Amniotic epithelial cell (primary cell): ENCODE measurements around the gene NPM1.
"Not testable (repeated sequence)": the region's sequence is repeated elsewhere in the genome, so short reads cannot be mapped to it uniquely, and the experiment has no call there.

Source experiments
- DNase-seq: peaks from one replicate; pipeline ENCODE4 v3.0.0-alpha.2; 2010; ENCODE audit warnings: low read depth

Gene NPM1, protein sequence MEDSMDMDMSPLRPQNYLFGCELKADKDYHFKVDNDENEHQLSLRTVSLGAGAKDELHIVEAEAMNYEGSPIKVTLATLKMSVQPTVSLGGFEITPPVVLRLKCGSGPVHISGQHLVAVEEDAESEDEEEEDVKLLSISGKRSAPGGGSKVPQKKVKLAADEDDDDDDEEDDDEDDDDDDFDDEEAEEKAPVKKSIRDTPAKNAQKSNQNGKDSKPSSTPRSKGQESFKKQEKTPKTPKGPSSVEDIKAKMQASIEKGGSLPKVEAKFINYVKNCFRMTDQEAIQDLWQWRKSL

DNA sequence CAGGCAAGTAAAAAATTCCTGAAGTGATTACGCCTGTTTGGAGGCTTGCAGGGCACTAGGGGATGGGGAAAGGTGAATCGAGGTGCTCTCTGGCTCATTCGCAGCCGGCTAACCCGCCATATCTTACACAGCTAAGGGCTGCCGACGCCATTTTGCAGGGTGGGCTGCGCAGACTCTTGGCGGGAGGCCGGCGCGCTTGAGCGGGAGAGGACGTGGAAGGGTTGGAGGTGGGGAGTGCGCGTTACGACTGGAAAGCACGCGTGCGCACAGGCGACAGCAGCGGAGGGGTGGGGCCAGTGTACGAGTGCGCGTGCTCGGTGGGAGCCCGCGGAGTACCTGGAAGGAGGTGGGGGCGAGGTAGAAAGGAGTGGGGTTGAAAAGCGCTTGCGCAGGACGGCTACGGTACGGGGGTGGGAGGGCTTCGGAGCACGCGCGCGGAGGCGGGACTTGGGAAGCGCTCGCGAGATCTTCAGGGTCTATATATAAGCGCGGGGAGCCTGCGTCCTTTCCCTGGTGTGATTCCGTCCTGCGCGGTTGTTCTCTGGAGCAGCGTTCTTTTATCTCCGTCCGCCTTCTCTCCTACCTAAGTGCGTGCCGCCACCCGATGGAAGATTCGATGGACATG, at the start of gene NPM1:
TSS of gene NPM1 (plus strand) at position 505 of the 625 bp plus-strand sequence. CDS start at position 605, 100 bp downstream.
- DNase-seq: peak; percentile 98

- DNase-seq: no peak
These were observed 47.6 kb upstream of the NPM1 start for GRCh38 chr5:171340042-171340441.

DNA sequence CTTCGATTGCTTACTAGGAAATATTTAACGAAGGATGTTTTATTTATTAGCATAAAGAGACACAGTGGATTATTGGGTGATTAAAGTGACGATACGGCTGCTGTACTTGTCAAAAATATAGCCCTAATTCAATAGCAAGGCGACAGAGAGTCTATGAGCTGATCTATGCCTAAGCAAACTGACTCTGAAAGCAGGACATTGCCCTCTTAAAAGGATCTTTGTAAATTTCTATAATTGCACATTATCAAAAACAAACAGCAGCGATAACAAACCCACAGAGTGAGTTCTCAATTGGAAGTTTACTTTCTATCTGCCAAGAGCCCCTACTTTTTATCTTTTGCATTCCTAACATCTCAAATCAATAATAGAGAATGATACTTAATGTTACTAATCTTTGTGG, 47.2 kb upstream of the NPM1 start:
- DNase-seq: no peak

DNA sequence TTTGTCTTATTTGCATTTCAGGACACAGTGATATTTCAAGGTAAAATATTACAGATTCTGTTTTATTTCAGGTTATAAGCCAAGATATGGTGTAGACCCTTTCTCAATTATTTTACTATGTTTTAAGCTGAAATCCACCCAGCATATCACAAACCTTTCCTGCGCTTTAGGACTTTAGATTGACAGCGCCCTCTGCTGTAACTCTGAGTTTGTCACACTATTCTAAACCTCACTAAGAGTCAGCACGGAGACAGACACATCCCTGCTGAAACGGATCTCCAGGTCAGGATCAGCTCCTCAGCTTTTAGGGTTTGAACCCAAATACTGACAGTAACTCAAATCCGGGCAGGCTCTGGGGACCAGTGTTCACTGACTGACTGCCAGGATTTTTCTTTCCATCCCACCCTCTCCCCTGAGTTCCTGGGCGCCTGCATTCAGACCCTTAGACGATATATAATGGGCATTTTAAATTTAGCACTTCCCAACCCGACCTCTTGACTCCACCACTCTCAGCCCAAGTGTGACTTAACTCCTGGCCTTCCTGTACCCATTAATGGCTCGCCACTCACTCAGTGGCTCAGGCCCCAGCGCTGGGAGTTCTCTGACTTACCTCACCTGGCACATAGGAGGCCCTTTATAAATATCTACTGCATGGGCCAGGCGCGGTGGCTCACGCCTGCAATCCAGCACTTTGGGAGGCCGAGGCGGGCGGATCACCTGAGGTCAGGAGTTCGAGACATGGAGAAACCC, 45.1 kb upstream of the NPM1 start:
- peak; percentile 63 for DNase-seq

DNA sequence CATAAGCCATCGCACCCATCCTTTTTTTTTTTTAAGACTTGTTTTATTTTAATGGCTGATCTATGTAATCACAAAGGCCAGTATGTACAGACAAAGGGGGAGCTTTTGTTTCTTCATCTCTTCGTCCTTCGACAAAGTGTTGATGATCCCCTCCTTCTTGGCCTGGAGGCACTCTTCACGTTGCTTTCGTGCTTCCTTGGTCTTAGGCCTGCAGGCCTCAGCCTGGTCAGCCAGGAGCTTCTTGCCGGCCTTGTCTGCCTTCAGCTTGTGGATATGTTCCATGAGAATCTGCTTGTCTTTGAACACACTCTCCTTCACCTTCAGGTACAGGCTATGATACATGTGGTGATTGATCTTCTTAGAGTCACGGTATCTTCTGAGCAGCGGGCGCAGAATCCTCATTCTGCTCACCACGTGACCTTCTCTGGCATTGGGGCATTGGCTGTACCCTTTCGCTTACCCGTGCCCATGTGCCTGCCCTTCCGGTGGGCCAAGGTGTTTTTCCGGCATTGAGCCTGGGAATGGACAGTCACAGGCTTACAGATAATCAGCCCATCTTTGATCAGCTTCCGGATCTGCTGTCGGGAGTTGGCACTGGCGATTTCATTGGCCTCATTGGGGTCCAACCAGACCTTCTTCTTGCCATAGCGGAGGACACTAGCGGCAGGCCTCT, 42.6 kb upstream of the NPM1 start:
- DNase-seq: no peak

DNA sequence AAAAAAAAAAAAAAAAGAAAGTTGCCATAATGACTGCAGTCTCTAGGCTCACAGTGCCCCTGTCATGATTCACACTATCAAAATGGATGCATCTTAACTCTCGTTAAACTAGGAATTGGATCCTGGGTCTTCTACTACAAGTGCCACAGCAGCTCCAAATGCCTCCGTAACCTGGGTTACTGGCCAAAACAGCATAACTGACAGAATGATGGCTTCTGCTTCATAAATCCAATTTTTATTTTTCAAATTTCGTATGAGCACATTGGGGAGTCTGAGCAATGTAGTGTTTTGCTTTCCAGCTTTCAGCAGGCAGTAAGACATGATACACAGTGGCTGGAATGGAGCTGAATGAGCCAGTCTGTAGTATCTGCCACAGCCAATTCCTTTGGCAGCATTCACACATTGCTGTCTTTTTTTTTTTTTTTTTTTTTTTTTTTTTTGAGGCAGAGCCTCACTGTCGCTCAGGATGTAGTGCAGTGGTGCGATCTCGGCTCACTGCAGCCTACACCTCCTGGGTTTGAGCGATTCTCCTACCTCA, 36.0 kb upstream of the NPM1 start:
- no peak for DNase-seq

DNA sequence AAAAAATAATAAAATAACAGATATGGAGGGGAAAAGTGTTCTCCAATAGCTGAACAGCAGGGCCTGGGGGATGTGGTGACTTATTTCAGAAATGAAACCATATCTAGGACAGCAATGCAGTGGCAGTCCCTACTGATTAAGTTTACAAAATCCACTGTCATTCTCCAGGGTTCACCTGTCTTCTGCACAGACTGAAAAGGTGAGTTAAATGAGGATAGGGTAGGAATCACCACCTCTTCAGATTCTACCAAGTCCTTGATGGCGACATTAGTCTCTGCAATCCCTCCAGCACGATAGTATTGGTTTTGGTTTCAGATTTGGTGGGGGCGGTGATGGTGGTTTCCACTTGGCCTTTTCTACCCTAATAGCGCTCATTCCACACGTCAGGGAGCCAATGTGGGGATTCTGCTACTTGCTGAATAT, 32.3 kb upstream of the NPM1 start:
- DNase-seq: no peak

GRCh38 chr5:171357843-171358242, 29.8 kb upstream of the NPM1 start:
- DNase-seq: no peak

GRCh38 chr5:171361151-171361550, 26.5 kb upstream of the NPM1 start:
- DNase-seq: peak; percentile 62

DNA sequence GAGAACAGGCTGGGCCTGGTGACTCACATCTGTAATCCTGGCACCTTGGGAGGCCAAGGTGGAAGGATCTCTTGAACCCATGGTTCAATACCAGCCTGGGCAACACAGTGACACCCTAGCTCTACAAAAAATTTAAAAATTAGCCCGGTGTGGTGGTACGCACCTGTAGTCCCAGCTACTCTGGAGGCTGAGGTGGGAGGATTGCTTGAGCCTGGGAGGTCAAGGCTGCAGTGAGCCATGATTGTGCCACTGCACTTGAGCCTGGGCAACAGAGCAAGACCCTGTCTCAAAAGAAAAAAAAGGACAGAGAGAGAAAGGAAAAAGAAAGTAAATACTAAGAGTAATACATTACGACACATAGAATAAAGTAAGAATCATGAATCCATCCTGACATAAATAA, 24.4 kb upstream of the NPM1 start:
- DNase-seq: not testable (repeated sequence)

GRCh38 chr5:171363846-171364245, 23.8 kb upstream of the NPM1 start:
- DNase-seq: peak; percentile 8

DNA sequence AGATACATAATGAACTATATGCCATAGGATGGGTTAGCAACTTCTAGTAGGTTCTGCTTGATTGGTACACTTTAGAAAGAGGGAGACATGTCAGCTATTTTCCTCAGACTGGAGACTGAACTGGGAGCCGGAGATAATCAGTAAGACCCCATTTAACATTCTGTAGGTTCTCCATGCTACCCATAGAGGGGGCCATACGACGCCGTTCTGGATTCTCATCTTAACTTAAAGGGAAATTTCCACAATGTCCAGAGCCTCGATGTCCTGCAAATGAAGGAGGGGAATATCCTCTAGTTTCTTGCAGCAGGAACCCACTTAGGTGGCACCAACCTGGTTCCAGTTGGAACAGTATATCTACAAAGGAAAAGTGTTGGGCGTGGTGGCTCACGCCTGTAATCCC, 22.3 kb upstream of the NPM1 start:
- peak; percentile 29 for DNase-seq

DNA sequence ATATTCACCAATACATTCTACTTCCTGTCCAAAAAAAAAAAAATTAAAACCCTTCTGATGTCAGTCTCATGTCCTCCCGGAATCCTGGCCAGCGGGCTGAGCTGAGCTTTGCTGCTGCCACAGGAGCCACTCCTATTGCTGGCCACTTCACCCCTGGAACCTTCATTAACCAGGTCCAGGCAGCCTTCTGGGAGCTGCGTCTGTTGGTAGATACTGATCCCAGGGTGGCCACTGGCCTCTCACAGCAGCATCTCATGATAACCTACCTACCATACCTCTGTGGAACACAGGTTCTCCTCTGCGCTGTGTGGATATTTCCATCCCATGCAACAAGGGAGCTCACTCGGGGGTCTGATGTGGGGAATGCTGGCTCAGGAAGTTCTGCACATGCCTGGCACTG, 21.0 kb upstream of the NPM1 start:
- no peak for DNase-seq

DNA sequence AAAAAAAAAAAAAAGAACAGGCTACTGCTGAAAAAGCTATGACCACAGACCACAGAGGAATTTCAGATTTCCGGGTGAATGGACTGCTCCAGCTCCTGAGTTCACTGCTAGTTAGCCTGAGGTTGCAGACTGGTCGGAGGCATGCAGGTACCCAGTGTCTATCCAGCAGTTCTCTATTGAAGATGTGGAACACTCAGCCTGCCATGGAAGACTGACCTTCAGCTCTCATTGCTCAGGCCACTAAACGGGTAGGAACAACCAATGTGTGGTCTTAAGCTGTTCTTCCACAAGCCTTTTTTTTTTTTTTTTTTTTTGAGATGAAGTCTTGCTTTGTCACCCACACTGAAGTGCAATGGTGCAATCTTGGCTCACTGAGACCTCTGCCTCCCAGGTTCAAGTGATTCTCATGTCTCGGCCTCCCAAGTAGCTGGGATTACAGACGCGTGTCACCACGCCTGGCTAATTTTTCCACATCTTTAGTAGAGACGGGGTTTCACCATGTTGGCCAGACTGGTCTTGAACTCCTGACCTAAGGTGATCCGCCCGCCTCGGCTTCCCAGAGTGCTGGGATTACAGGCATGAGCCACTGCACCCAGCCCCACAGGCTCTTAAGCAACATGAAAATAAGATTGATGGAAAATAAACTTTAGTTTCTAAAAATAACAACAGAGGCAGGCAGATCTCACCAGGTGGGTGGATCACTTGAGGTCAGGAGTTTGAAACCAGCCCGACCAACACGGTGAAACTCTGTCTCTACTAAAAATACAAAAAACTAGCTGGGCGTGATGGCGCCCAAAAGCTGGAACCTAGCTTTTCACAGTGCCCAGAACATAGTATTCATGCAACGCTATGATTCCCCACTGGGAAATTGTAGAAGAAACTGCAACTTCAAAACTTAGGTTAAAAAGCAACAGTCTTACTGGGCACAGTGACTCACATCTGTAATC, 20.0 kb upstream of the NPM1 start:
- peak; percentile 94 for DNase-seq

- DNase-seq: no peak
These were observed 18.6 kb upstream of the NPM1 start for GRCh38 chr5:171369056-171369455.

DNA sequence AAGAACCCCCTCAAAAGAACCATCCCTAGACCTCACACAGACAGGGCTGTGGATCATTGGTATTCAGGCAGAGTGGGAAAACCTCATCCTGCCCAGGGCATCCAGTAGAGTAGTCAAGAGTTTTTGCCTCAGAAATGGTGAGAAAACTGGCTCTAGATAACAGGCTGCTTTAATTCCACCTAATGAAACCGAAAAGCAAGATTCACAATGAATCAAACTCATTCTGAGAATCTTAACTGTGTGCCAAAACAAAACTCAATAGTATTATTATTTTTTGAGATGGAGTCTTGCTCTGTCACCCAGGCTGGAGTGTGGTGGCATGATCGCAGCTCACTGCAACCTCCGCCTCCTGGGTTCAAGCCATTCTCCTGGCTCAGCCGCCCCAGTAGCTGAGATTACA, 17.8 kb upstream of the NPM1 start:
- DNase-seq: no peak

DNA sequence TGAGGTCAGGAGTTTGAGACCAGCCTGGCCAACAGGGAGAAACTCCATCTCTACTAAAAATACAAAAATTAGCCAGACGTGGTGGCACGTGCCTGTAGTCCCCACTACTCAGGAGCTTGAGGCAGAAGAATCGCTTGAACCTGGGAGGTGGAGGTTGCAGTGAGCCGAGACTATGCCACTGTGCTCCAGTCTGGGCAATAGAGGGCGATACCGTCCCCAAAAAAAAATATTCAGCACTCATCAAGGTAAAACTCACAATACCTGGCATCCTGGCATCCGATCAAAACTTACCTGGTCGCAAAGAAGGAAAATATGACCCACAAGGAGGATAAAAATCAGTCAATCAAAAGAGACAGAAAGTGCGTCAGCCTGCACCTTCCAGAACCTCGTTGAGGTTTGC, 16.8 kb upstream of the NPM1 start:
- DNase-seq: not testable (repeated sequence)

GRCh38 chr5:171371326-171371725, 16.3 kb upstream of the NPM1 start:
- DNase-seq: no peak

DNA sequence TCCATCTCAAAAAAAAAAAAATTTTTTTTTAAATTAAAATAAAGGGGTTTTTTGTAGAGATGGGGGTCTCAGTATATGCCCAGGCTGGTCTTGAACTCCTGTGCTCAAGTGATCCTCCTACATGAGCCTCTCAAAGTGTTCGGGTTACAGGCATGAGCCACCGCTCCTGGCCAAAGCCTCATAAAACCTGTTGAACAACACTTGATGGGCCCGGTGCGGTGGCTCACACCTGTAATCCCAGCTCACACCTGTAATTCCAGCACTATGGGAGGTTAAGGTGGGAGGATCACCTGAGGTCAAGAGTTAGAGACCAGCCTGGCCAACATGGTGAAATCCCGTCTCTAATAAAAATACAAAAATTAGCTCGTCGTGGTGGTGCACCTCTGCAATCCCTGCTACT, 7.7 kb upstream of the NPM1 start:
- DNase-seq: no peak

- DNase-seq: not testable (repeated sequence)
These were observed 3.2 kb upstream of the NPM1 start for GRCh38 chr5:171384416-171384815.

DNA sequence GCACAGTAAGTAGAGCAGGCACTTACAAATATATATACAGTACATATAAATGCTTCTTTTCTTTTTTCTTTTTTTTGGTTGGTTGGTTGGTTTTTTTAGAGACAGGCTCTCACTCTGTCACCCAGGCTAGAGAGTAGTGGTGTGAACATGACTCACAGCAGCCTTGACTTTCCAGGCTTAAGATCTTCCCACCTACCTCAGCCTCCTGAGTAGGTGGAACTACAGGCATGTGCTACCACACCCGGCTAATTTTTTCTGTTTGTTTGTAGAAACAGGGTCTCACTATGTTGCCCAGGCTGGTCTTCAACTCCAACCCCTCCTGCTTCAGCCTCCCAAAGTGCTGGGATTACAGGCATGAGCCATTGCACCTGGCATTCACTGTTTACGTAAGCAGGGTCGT, 2.6 kb upstream of the NPM1 start:
- not testable (repeated sequence) for DNase-seq
